Neural cell (in vitro differentiated cells): Measurements from ENCODE around the gene ATXN7L1.

ENCODE experiments used
- CTCF ChIP-seq: fragments of 450-650 bp; IDR thresholded peaks from 2 replicates; pipeline ENCODE4 v1.5.1; 2014; ENCODE audit warnings: antibody characterized with exemption, mild to moderate bottlenecking, moderate library complexity; ENCODE audit not compliant: poor library complexity, severe bottlenecking
- EP300 ChIP-seq: fragments of 450-650 bp; conservative IDR thresholded peaks from 2 replicates; pipeline ENCODE4 v1.6.1; 2014; ENCODE audit warnings: antibody characterized with exemption, mild to moderate bottlenecking, moderate library complexity; ENCODE audit not compliant: poor library complexity, severe bottlenecking
- EZH2 ChIP-seq: fragments of 200-600, 300-800 bp; shearing (Covaris generic), sonication (generic); IDR thresholded peaks from 2 replicates; pipeline ENCODE4 v1.6.1; 2014; ENCODE audit warnings: antibody characterized with exemption, low read length, borderline replicate concordance, mild to moderate bottlenecking; ENCODE audit not compliant: insufficient read depth, poor library complexity, severe bottlenecking
- MXI1 ChIP-seq: fragments of 450-650 bp; conservative IDR thresholded peaks from 2 replicates; pipeline ENCODE4 v1.6.1; 2014; ENCODE audit warnings: antibody characterized with exemption, mild to moderate bottlenecking; ENCODE audit not compliant: poor library complexity, severe bottlenecking
- POLR2AphosphoS5 ChIP-seq: IDR thresholded peaks from 2 replicates; pipeline ENCODE4 v1.6.1; 2012
- RAD21 ChIP-seq: fragments of 450-650 bp; conservative IDR thresholded peaks from 2 replicates; pipeline ENCODE4 v1.6.1; 2014; ENCODE audit warnings: antibody characterized with exemption, mild to moderate bottlenecking, moderate library complexity
- REST ChIP-seq: IDR thresholded peaks from 2 replicates; pipeline ENCODE4 v1.6.1; 2012; ENCODE audit warnings: borderline replicate concordance
- TAF1 ChIP-seq: IDR thresholded peaks from 2 replicates; pipeline ENCODE4 v1.6.1; 2012; ENCODE audit warnings: low read depth

- TF ChIP-seq POLR2AphosphoS5 (no peak), MXI1 (no peak), CTCF (no peak), EP300 (no peak), EZH2 (no peak), RAD21 (no peak), REST (no peak), TAF1 (no peak)
These were observed 220.7 kb downstream of the ATXN7L1 start for GRCh38 chr7:105655500-105656380.
